K562 (cell line): Measurements from ENCODE around the gene INSYN2B. TPM values are rescaled to one million over a fixed set of nuclear protein-coding genes. Genes with fewer than 3 reads are reported as not detected.

Source experiments
- ATAC-seq: fragments of 200-7000 bp; cut with Tn5 transposase; 3 replicates; pipeline ENCODE4 v1.9.1; 2020; ENCODE audit warnings: moderate library complexity
- BruUV-seq: library from RNA; stranded (reverse); fragments of 400-500 nt; replicated peaks from 2 replicates; lab custom pipeline; 2021; lab: Mats Ljungman, UMichigan
- CTCF ChIA-PET: fragments of 300-600 bp; formaldehyde crosslinking; extraction: SDS; loops from one replicate; lab custom pipeline; 2021; ENCODE audit warnings: low intra/inter-chr PET ratio; lab: Yijun Ruan, JAX
- POLR2A ChIA-PET: fragments of 300-600, 350-650 bp; sonication (Branson Sonifier 250); formaldehyde crosslinking; extraction: SDS; loops from one replicate; lab custom pipeline; 2021; ENCODE audit warnings: antibody characterized with exemption, inconsistent platforms; lab: Yijun Ruan, JAX
- DNase-seq, 4 experiments: peaks; one replicate each; pipeline versions ENCODE4 v3.0.0 to v3.0.0-alpha.2; 2011 to 2018; ENCODE audit warnings: low spot score in 3 of 4, mixed read lengths in 3 of 4; ENCODE audit errors: extremely low read depth in 1 of 4
- FAIRE-seq: peaks from 2 replicates; lab custom pipeline; 2011; peaks lifted over from hg19 to GRCh38; lab: Jason Lieb, UNC
- H2AFZ ChIP-seq: 2 replicates; pipeline ENCODE4 v1.6.0; 2011; ENCODE audit warnings: low read depth, low read length, control low read depth, inconsistent platforms
- H3K27ac ChIP-seq: fragments of 200-600 bp; 3 replicates; pipeline ENCODE4 v1.8.0; 2011; ENCODE audit warnings: low read depth, mild to moderate bottlenecking, control low read depth, inconsistent platforms, low read length, moderate library complexity, mixed read lengths; ENCODE audit errors: extremely low read depth
- H3K27me3 ChIP-seq, 2 experiments: fragments of 300-600 bp in 1 of 2; 2 replicates in 1 of 2; 3 replicates in 1 of 2; pipeline versions ENCODE4 v1.6.0 to v1.8.0; 2011; ENCODE audit warnings: inconsistent platforms in 2 of 2, low read length in 2 of 2, mild to moderate bottlenecking in 1 of 2, mixed read lengths in 1 of 2, moderate library complexity in 1 of 2; ENCODE audit not compliant: control insufficient read depth in 2 of 2, insufficient read depth in 2 of 2
- H3K36me3 ChIP-seq: fragments of 300-600 bp; 3 replicates; pipeline ENCODE4 v1.8.0; 2011; ENCODE audit warnings: mild to moderate bottlenecking, low read length, inconsistent platforms; ENCODE audit not compliant: control insufficient read depth, insufficient read depth
- H3K4me1 ChIP-seq, 2 experiments: fragments of 200-600 bp in 1 of 2; replicated peaks in 1 of 2; 2 replicates in 1 of 2; 3 replicates in 1 of 2; pipeline versions ENCODE4 v1.5.1 to v1.8.0; 2011; ENCODE audit warnings: inconsistent platforms in 2 of 2, low read length in 2 of 2, mild to moderate bottlenecking in 1 of 2, mixed read lengths in 1 of 2, moderate library complexity in 1 of 2; ENCODE audit not compliant: control insufficient read depth in 2 of 2, insufficient read depth in 2 of 2
- H3K4me2 ChIP-seq: 2 replicates; pipeline ENCODE4 v1.6.1; 2011; ENCODE audit warnings: low read length, control low read depth, inconsistent platforms, mixed read lengths; ENCODE audit not compliant: insufficient read depth
- H3K4me3 ChIP-seq: fragments of 200-600 bp; sonication (generic), shearing (Covaris generic); 2 replicates; pipeline ENCODE4 v1.5.1; 2016; ENCODE audit warnings: control low read depth, inconsistent platforms
- H3K79me2 ChIP-seq: fragments of 200-600 bp; 3 replicates; pipeline ENCODE4 v1.8.0; 2011; ENCODE audit warnings: low read length, inconsistent platforms; ENCODE audit not compliant: control insufficient read depth, insufficient read depth
- H3K9ac ChIP-seq, 2 experiments: 2 replicates each; pipeline versions ENCODE4 v1.6.0 to v1.6.1; 2011; ENCODE audit warnings: low read depth in 2 of 2, low read length in 2 of 2, control low read depth in 1 of 2, inconsistent platforms in 1 of 2, mild to moderate bottlenecking in 1 of 2, mixed read lengths in 1 of 2; ENCODE audit not compliant: insufficient read depth in 1 of 2
- H3K9me1 ChIP-seq: one replicate; pipeline ENCODE4 v1.6.0; 2011; ENCODE audit warnings: inconsistent platforms, mild to moderate bottlenecking, low read length, moderate library complexity; ENCODE audit not compliant: control insufficient read depth, insufficient read depth
- H3K9me3 ChIP-seq: replicated peaks from 2 replicates; pipeline ENCODE4 v1.5.1; 2011; ENCODE audit warnings: low read depth, low read length, inconsistent platforms; ENCODE audit not compliant: control insufficient read depth, insufficient read depth
- H4K20me1 ChIP-seq: replicated peaks from 2 replicates; pipeline ENCODE4 v1.6.1; 2011; ENCODE audit warnings: low read length, inconsistent platforms, mixed read lengths; ENCODE audit not compliant: control insufficient read depth, insufficient read depth
- CAMTA2 ChIP-seq: fragments of 250-450 bp; sonication (Bioruptor Pico); conservative IDR thresholded peaks from 2 replicates; pipeline ENCODE4 v1.5.1; 2022
- CHCHD3 ChIP-seq: fragments of 250-450 bp; sonication (Bioruptor Pico); IDR thresholded peaks from 2 replicates; pipeline ENCODE4 v2.1.2; 2022; ENCODE audit warnings: mild to moderate bottlenecking
- NFRKB ChIP-seq: fragments of 450-650 bp; IDR thresholded peaks from 2 replicates; pipeline ENCODE4 v1.6.1; 2016; ENCODE audit warnings: low read depth
- NRF1 ChIP-seq, 2 experiments: fragments of 450-650 bp; IDR thresholded peaks in 1 of 2; conservative IDR thresholded peaks in 1 of 2; 2 replicates each; pipeline ENCODE4 v1.6.1; 2014; ENCODE audit warnings: mild to moderate bottlenecking in 2 of 2
- ZBTB12 ChIP-seq: fragments of 250-450 bp; sonication (Bioruptor Pico); IDR thresholded peaks from 2 replicates; pipeline ENCODE4 v1.4.0; 2020
- ZNF584 ChIP-seq: fragments of 200-800 bp; sonication (Bioruptor generic); IDR thresholded peaks from 2 replicates; pipeline ENCODE4 v1.6.1; 2016; ENCODE audit warnings: low read depth, mild to moderate bottlenecking, missing genetic modification characterization, missing compliant biosample characterization
- WGBS: fragments of 100-300 bp; shearing (Covaris generic); methylation state at CpG from one replicate; pipeline ENCODE4 v1.1.6; 2016; ENCODE audit warnings: low coverage, mixed read lengths; ENCODE audit not compliant: insufficient coverage; ENCODE audit errors: missing lambda C conversion rate; 5-methylcytosine and 5-hydroxymethylcytosine counted together
- in situ Hi-C: fragments of 300-500 bp; cut with MboI; formaldehyde crosslinking; loops from 4 replicates; pipeline ENCODE4 v1.15.0; 2018; ENCODE audit warnings: inconsistent platforms, mixed read lengths
- intact Hi-C: fragments of 100-400 bp; cut with micrococcal nuclease; formaldehyde crosslinking; loops from 2 replicates; pipeline ENCODE4 v1.14.2; 2022
- polyA plus RNA-seq, 8 experiments: library from polyadenylated mRNA; depleted of rRNA in 4 of 8; stranded (reverse) in 5 of 8; unstranded in 3 of 8; fragments of >200 nt; fragmentation: Nextera tagmentation in 2 of 8; fragmentation: Illumina TruSeq in 1 of 8; extraction: Ambion mirVana in 2 of 8; extraction: Trizol in 1 of 8; gene quantifications; 2 replicates each; pipeline versions ENCODE4 v1.2.1 to v1.2.3, GENCODE V29; 2011 to 2014; ENCODE audit warnings: inconsistent platforms in 1 of 8, missing spikeins in 1 of 8
- total RNA-seq, 7 experiments: library from RNA; depleted of rRNA in 6 of 7; stranded (reverse); fragments of >200 nt in 6 of 7; fragmentation: Illumina TruSeq in 2 of 7; extraction: Trizol in 2 of 7; gene quantifications; 2 replicates each; pipeline versions ENCODE4 v1.2.1 to v1.2.3, GENCODE V29; 2011 to 2021; ENCODE audit warnings: low replicate concordance in 1 of 7

INSYN2B gene
- total and polyA plus RNA-seq, 9 of the 15 experiments (the other 6 are each of a cell fraction or from before 2014, with no cell fraction given): not detected

- no peak overlapping the region for H3K27ac ChIP-seq
- CTCF ChIA-PET: no interaction called here
- H2AFZ ChIP-seq: no peak overlapping the region
- FAIRE-seq: no peak
- BruUV-seq: no TSS peak
- H3K9me3 ChIP-seq: no peaks in the 10 kb centered on the region
- no peak for TF ChIP-seq NRF1 (conservative IDR thresholded peaks at IDR 0.05 in 1 of 2, IDR thresholded peaks at IDR 0.05 in 1 of 2)
- no peak for TF ChIP-seq ZNF584 (CRISPR knock-in tag)
- TF ChIP-seq NFRKB: no peak
- no peak for TF ChIP-seq ZBTB12
- TF ChIP-seq CHCHD3 (CRISPR knock-in tag): no peak
- no peak for TF ChIP-seq CAMTA2 (CRISPR knock-in tag)
- no peak for ATAC-seq
- no peak for DNase-seq
- H3K4me3 ChIP-seq: no peak overlapping the region
- H3K9ac ChIP-seq: no peak overlapping the region
- H3K27me3 ChIP-seq: peaks cover 0 to 5% of the 10 kb centered on the region in 2 experiments; a peak in 2 of 5 replicates
- POLR2A ChIA-PET: no interaction called here
- H3K9me1 ChIP-seq: no peaks in the 10 kb centered on the region
- H3K36me3 ChIP-seq: no peaks in the 10 kb centered on the region
- no peaks in the 10 kb centered on the region for H3K4me1 ChIP-seq
- no peaks in the 10 kb centered on the region for H4K20me1 ChIP-seq
- H3K79me2 ChIP-seq: no peaks in the 10 kb centered on the region
- H3K4me2 ChIP-seq: no peak overlapping the region
- intact Hi-C loops (no loop called here), in situ Hi-C loops (no loop called here)
- WGBS: 36% methylated on average over 4 of the region's 6 CpGs
Measured at GRCh38 chr5:169944115-169944514, 36.2 kb downstream of the INSYN2B start.
